Pancreas (tissue), 10 donors: ENCODE measurements around the gene TUBA1A. TPM values are rescaled to one million over a fixed set of nuclear protein-coding genes. Genes with fewer than 3 reads are reported as not detected.
"Not testable (repeated sequence)": the region's sequence is repeated elsewhere in the genome, so short reads cannot be mapped to it uniquely, and the experiment has no call there.

Experiments used
- ATAC-seq, 4 donors: fragments of 200-7000 bp; cut with Tn5 transposase; one replicate each; pipeline versions ENCODE4 v1.8.0 to v1.9.1; 2020; ENCODE audit warnings: mild to moderate bottlenecking in 4 of 4, moderate library complexity in 4 of 4
- DNase-seq, 6 donors: peaks; one replicate each; pipeline ENCODE4 v3.0.0-alpha.2; 2020
- FAIRE-seq: peaks from 2 replicates; lab custom pipeline; 2012; peaks lifted over from hg19 to GRCh38; lab: Jason Lieb, UNC
- H3K27ac ChIP-seq, 4 donors: fragments of 200-600 bp; sonication (generic); 1 replicate in 3 of 4; 2 replicates in 1 of 4; pipeline versions ENCODE4 v1.5.0 to v1.8.0; 2020
- H3K27me3 ChIP-seq, 4 donors: fragments of 200-600 bp; one replicate each; pipeline ENCODE4 v1.8.0; 2021
- H3K36me3 ChIP-seq, 3 donors: fragments of 200-600 bp; sonication (generic) in 1 of 3; one replicate each; pipeline versions ENCODE4 v1.5.0 to v1.8.0; 2020 to 2021
- H3K4me1 ChIP-seq, 3 donors: fragments of 200-600 bp; one replicate each; pipeline ENCODE4 v1.8.0; 2021
- H3K4me3 ChIP-seq, 4 donors: fragments of 200-600 bp; sonication (generic) in 2 of 4; one replicate each; pipeline versions ENCODE4 v1.5.0 to v1.8.0; 2020 to 2021
- H3K9me3 ChIP-seq, 4 donors: fragments of 200-600 bp; one replicate each; pipeline ENCODE4 v1.8.0; 2021
- WGBS, 2 donors: extraction: QIAGEN DNeasy Blood & Tissue Kit; methylation state at CpG; one replicate each; pipeline ENCODE4 v1.1.7; 2013; 5-methylcytosine and 5-hydroxymethylcytosine counted together
- intact Hi-C, 3 donors: fragments of 100-400 bp; cut with DNase I; formaldehyde crosslinking; loops; one replicate each; pipeline versions ENCODE4 v1.11.1 to v1.14.2; 2022
- polyA plus RNA-seq, 2 donors: library from polyadenylated mRNA; stranded (reverse); fragments of 200-250 nt; gene quantifications; one replicate each; pipeline ENCODE4 v1.2.3, GENCODE V29; 2013
- total RNA-seq, 6 donors: library from RNA; stranded (reverse); fragmentation: NEBNext Ultra II Directional in 4 of 6; extraction: Animal tissue kit (Norgen Biotek cat#: 25700) in 4 of 6; gene quantifications; one replicate each; pipeline versions ENCODE4 v1.2.1 to v1.2.4, GENCODE V29; 2021 to 2023
- TF ChIP-seq, protein P1 (sequence below), 4 donors: fragments of 200-600 bp; sonication (generic) in 3 of 4; IDR thresholded peaks; one replicate each; pipeline versions ENCODE4 v1.5.0 to v1.8.0; 2021; ENCODE audit warnings: antibody characterized with exemption in 4 of 4
- donor health status: healthy with polysubstance abuse.
- donor health status: DM: no; HTN: no; CAD: no; lungs with moderate emphysema.
- donor health status: DM: no; HTN: no; CAD: no.
- donor health status: control.
- donor health status: control.
- donor health status: Bipolar disorder and iron deficiency.
- donor health status: DM: yes; HTN: yes; CAD: no.
- donor health status: DM: no; HTN: no; CAD: no.
- donor health status: DM: no; HTN: no; CAD: no.
- donor health status: DM: yes; HTN: yes; CAD: no.

TUBA1A gene
- total and polyA plus RNA-seq, 8 donors, result 9.1 to 93.8 (median 28.3) TPM

DNA sequence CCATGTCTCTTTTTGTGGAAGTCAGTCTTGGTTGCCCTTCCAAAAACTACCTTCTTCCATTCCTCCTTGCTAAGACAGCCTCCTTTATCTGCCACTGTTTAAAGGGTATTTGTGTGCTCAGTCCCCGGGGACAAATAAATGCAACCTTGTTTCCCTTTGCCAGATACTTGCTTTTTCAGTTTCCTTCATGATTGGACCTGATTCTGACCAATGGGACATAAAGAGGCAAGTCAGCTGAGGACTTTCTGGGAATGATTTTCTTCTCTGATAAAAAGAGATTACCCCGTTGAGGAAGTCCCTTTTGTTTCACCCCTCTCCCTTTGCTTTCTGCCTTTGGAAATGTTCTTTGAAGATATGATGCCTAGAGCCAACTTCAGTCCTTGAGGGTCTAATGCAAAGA, 50.3 kb downstream of the TUBA1A start:
- Histone ChIP-seq H3K27me3 (no peaks in the 10 kb centered on the region), H3K9me3 (no peaks in the 10 kb centered on the region), H3K4me3 (no peak overlapping the region), H3K27ac (no peak overlapping the region), H3K36me3 (no peaks in the 10 kb centered on the region), H3K4me1 (no peaks in the 10 kb centered on the region)
- no peak for ATAC-seq
- DNase-seq, result no peak
- 38 to 39% methylated on average over 2 of the region's 2 CpGs for WGBS, 2 donors
- TF ChIP-seq, protein P1, sequence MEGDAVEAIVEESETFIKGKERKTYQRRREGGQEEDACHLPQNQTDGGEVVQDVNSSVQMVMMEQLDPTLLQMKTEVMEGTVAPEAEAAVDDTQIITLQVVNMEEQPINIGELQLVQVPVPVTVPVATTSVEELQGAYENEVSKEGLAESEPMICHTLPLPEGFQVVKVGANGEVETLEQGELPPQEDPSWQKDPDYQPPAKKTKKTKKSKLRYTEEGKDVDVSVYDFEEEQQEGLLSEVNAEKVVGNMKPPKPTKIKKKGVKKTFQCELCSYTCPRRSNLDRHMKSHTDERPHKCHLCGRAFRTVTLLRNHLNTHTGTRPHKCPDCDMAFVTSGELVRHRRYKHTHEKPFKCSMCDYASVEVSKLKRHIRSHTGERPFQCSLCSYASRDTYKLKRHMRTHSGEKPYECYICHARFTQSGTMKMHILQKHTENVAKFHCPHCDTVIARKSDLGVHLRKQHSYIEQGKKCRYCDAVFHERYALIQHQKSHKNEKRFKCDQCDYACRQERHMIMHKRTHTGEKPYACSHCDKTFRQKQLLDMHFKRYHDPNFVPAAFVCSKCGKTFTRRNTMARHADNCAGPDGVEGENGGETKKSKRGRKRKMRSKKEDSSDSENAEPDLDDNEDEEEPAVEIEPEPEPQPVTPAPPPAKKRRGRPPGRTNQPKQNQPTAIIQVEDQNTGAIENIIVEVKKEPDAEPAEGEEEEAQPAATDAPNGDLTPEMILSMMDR (IDR thresholded peaks at IDR 0.05), result no peak
- intact Hi-C loops, result no loop called here
- no peak for FAIRE-seq

DNA sequence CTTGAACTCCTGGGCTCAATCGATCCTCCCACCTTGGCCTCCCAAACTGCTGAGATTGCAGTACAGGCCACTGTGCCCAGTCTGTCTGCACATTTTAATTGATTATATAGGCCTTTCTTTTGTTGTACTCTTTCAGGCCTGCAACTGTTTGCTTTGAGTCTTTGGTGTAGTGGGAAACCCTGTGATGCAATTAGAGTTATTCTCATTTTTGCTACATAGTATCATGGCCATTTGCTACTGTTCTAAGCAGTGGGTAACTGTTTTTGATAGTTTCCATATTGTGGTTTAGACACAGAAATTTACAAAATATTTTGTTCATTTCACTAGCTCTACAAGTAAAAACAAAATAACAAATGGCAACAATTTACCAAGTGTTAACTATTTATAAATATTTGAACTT, 51.4 kb downstream of the TUBA1A start:
- no peaks in the 10 kb centered on the region for H3K27me3 ChIP-seq
- WGBS, 2 donors, result 89 to 100% methylated on average over 1 of the region's 1 CpG

DNA sequence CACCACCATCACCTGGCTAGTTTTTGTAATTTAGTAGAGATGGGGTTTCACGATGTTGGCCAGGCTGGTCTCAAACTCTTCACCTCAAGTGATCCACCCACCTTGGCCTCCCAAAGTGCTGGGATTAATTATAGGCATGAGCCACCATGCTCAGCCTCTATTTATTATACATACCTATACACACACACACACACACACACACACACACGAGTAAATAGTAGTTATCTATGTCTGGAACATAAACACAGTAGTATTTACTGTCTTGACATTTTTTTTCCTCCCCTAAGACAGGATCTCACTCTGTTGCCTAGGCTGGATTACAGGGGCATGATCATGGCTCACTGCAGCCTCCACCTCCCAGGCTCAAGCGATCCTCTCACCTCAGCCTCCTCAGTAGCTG, 51.9 kb downstream of the TUBA1A start:
- WGBS, 2 donors, result 80 to 84% methylated on average over 3 of the region's 3 CpGs
- H3K27ac ChIP-seq, H3K36me3 ChIP-seq, H3K9me3 ChIP-seq, FAIRE-seq, H3K27me3 ChIP-seq, H3K4me3 ChIP-seq, DNase-seq, ATAC-seq, intact Hi-C loops: not testable (repeated sequence)
- peaks cover 0 to 14% (median 8%) of the 10 kb centered on the region in 3 donors for H3K4me1 ChIP-seq

More for the DNA sequence above, 51.4 kb downstream of the TUBA1A start:
- DNase-seq (no peak), FAIRE-seq (no peak), ATAC-seq (no peak)
- Histone ChIP-seq H3K36me3 (no peaks in the 10 kb centered on the region), H3K27ac (no peak overlapping the region), H3K4me1 (peaks cover 0 to 9% (median 4%) of the 10 kb centered on the region in 3 donors), H3K4me3 (no peak overlapping the region), H3K9me3 (no peaks in the 10 kb centered on the region)
- TF ChIP-seq, protein P1 (IDR thresholded peaks at IDR 0.05), result no peak
- intact Hi-C loops, result no loop called here

Other genes with a start within 250 kb of the TUBA1A start
- 10 to 100 TPM; 45.1 to 96.0 (median 61.7) TPM for gene ARF3, start 231.6 kb downstream of the TUBA1A start, total RNA-seq
- gene ARF3, start 231.6 kb downstream of the TUBA1A start, polyA plus RNA-seq, result 10 to 100 TPM; 29.5 to 42.1 TPM
- under 1 TPM in 5 of 6 donors, not detected in 1; 0.08 to 0.31 (median 0.12) TPM for gene WNT10B, start 217.3 kb downstream of the TUBA1A start, total RNA-seq
- gene WNT10B, start 217.3 kb downstream of the TUBA1A start, polyA plus RNA-seq, result under 1 TPM; 0.34 to 0.59 TPM
- not detected for gene WNT1, start 210.8 kb downstream of the TUBA1A start, total RNA-seq
- not detected for gene WNT1, start 210.8 kb downstream of the TUBA1A start, polyA plus RNA-seq
- gene DDN, start 189.7 kb downstream of the TUBA1A start, total RNA-seq, result under 1 TPM in 3 of 6 donors, not detected in 3; 0.03 to 0.09 (median 0.06) TPM
- under 1 TPM; 0.04 to 0.12 TPM for gene DDN, start 189.7 kb downstream of the TUBA1A start, polyA plus RNA-seq
- 10 to 100 TPM; 18.2 to 29.8 (median 24.1) TPM for gene PRKAG1, start 170.3 kb downstream of the TUBA1A start, total RNA-seq
- gene PRKAG1, start 170.3 kb downstream of the TUBA1A start, polyA plus RNA-seq, result 10 to 100 TPM; 27.7 to 33.4 TPM
- gene KMT2D, start 128.3 kb downstream of the TUBA1A start, total RNA-seq, result 10 to 100 TPM; 35.8 to 53.0 (median 39.5) TPM
- 10 to 100 TPM; 20.0 to 79.3 TPM for gene KMT2D, start 128.3 kb downstream of the TUBA1A start, polyA plus RNA-seq
- gene RHEBL1, start 119.1 kb downstream of the TUBA1A start, total RNA-seq, result under 1 TPM in 3 of 6 donors, not detected in 3; 0.14 to 0.25 (median 0.18) TPM
- gene RHEBL1, start 119.1 kb downstream of the TUBA1A start, polyA plus RNA-seq, result under 1 TPM; 0.38 to 0.63 TPM
- under 1 TPM in 5 of 6 donors, not detected in 1; 0.03 to 0.53 (median 0.24) TPM for gene DHH, start 94.3 kb downstream of the TUBA1A start, total RNA-seq
- under 1 TPM; 0.11 to 0.14 TPM for gene DHH, start 94.3 kb downstream of the TUBA1A start, polyA plus RNA-seq
- 10 to 100 TPM; 12.9 to 37.6 (median 20.4) TPM for gene LMBR1L, start 78.2 kb downstream of the TUBA1A start, total RNA-seq
- 10 to 100 TPM; 46.6 to 76.5 TPM for gene LMBR1L, start 78.2 kb downstream of the TUBA1A start, polyA plus RNA-seq
- 100 to 1,000 TPM in 3 of 6 donors, 10 to 100 TPM in 3; 43.1 to 185 (median 108) TPM for gene TUBA1B, start 57.7 kb downstream of the TUBA1A start, total RNA-seq
- gene TUBA1B, start 57.7 kb downstream of the TUBA1A start, polyA plus RNA-seq, result 100 to 1,000 TPM in 1 of 2 donors, 10 to 100 TPM in 1; 92.0 to 214 TPM
- 10 to 100 TPM; 20.8 to 47.0 (median 33.5) TPM for gene TUBA1C, start 76.0 kb upstream of the TUBA1A start, total RNA-seq
- gene TUBA1C, start 76.0 kb upstream of the TUBA1A start, polyA plus RNA-seq, result 10 to 100 TPM; 30.3 to 47.0 TPM
- 1 to 10 TPM in 3 of 6 donors, under 1 TPM in 3; 0.44 to 1.9 (median 0.96) TPM for gene PRPH, start 106.1 kb upstream of the TUBA1A start, total RNA-seq
- gene PRPH, start 106.1 kb upstream of the TUBA1A start, polyA plus RNA-seq, result 10 to 100 TPM in 1 of 2 donors, 1 to 10 TPM in 1; 5.3 to 18.7 TPM
- gene TROAP, start 134.2 kb upstream of the TUBA1A start, total RNA-seq, result 1 to 10 TPM in 1 of 6 donors, under 1 TPM in 4, not detected in 1; 0.08 to 1.3 (median 0.41) TPM
- under 1 TPM; 0.46 to 0.52 TPM for gene TROAP, start 134.2 kb upstream of the TUBA1A start, polyA plus RNA-seq
- not detected for gene C1QL4, start 148.1 kb upstream of the TUBA1A start, total RNA-seq
- not detected for gene C1QL4, start 148.1 kb upstream of the TUBA1A start, polyA plus RNA-seq
- gene DNAJC22, start 157.8 kb upstream of the TUBA1A start, total RNA-seq, result 10 to 100 TPM in 2 of 6 donors, 1 to 10 TPM in 4; 5.6 to 11.9 (median 8.3) TPM
- 1 to 10 TPM; 4.0 to 7.6 TPM for gene DNAJC22, start 157.8 kb upstream of the TUBA1A start, polyA plus RNA-seq
- gene SPATS2, start 178.4 kb upstream of the TUBA1A start, total RNA-seq, result 10 to 100 TPM in 2 of 6 donors, 1 to 10 TPM in 4; 7.2 to 12.5 (median 8.6) TPM
- gene SPATS2, start 178.4 kb upstream of the TUBA1A start, polyA plus RNA-seq, result 10 to 100 TPM; 10.1 to 10.6 TPM